ENCODE measurements around the gene MTERF4.

DNA sequence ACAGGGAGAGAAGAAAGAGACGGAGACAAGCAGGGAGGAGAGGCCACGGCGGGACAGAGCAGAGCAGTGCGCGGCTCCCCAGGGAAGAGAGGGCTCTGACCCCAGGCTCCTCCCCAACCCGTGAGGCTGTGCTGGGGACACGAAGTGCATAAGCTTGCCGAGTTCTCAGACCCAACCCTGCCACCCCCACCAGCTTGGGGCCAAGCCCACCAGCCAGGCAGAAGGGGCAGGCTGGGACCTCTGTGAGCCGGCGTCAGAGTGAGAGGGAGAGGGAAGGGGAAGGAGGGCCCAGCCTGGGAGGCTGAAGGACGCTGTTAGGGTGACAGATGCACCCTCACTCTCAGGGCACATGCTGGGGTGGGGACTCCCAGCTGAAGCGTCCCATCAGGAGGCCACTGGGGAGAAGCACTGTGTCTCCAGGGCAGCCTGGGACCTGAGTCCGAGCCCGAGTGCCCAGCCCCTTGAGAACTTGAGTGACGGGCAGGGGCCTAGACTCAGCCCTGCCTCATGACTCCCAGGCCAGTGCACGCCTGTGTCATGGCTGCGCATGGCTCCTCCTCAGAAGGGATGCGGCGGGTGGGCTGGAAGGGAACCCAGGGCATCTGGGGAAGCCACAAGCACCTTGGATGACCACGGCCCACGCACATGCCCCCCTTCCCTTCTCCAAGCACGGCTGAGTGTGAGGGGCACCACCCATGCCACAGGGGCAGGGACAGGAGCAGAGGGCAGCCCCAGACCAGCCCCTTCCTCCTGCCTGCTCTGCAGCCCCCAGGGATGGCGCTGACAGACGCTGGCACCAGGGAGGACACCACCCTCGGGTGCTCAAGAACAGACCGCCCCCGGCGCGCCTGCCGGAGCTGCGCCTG is 31.0 kb downstream of the MTERF4 start:
- no peak for TF ChIP-seq CTCF (conservative IDR thresholded peaks at IDR 0.05; ENCODE audit: low read length)
- no peak for TF ChIP-seq EZH2phosphoT487 (IDR thresholded peaks at IDR 0.05; ENCODE audit: borderline replicate concordance)
